HCT116 (cell line): ENCODE measurements around the gene GLRA3. TPM values are rescaled to one million over a fixed set of nuclear protein-coding genes. Genes with fewer than 3 reads are reported as not detected.

Source experiments
- ATAC-seq: fragments of 200-7000 bp; cut with Tn5 transposase; 2 replicates; pipeline ENCODE4 v1.9.1; 2020; ENCODE audit warnings: mild to moderate bottlenecking, moderate library complexity
- BruUV-seq: library from RNA; stranded (reverse); fragments of 400-500 nt; replicated peaks from 2 replicates; lab custom pipeline; 2021; lab: Mats Ljungman, UMichigan
- CTCF ChIA-PET: fragments of 300-600 bp; sonication (Branson Sonifier 250); formaldehyde crosslinking; loops from one replicate; lab custom pipeline; 2021; ENCODE audit warnings: antibody characterized with exemption; lab: Charles Lee
- POLR2A ChIA-PET: fragments of 300-600, 350-600 bp; sonication (Branson Sonifier 250); formaldehyde crosslinking; loops from one replicate; lab custom pipeline; 2021; ENCODE audit warnings: antibody characterized with exemption; lab: Charles Lee
- RAD21 ChIA-PET, 2 experiments: fragments of 300-600 bp; sonication (Branson Sonifier 250); formaldehyde crosslinking; loops; one replicate each; lab custom pipeline; 2023; ENCODE audit warnings: low total read pairs in 2 of 2; ENCODE audit not compliant: uncharacterized antibody in 2 of 2, unreplicated experiment in 2 of 2, low non-redundant PET in 1 of 2; lab: Charles Lee
- DNase-seq: peaks from one replicate; pipeline ENCODE4 v3.0.0-alpha.2; 2010; ENCODE audit warnings: low read depth, low spot score
- H2AFZ ChIP-seq: fragments of 200-600 bp; shearing (Covaris generic), sonication (generic); 2 replicates; pipeline ENCODE4 v1.6.1; 2017; ENCODE audit warnings: low read depth, mixed run types, mixed read lengths, antibody characterized with exemption, low read length; ENCODE audit not compliant: poor library complexity, severe bottlenecking
- H3K27ac ChIP-seq: 2 replicates; pipeline ENCODE4 v1.5.1; 2012; ENCODE audit warnings: low read depth, low read length
- H3K27me3 ChIP-seq: fragments of 200-600 bp; sonication (generic); 2 replicates; pipeline ENCODE4 v1.6.1; 2016; ENCODE audit warnings: mixed run types, low read length, mixed read lengths; ENCODE audit not compliant: insufficient read depth
- H3K36me3 ChIP-seq, 2 experiments: fragments of 200-500 bp in 1 of 2; fragments of 200-600 bp in 1 of 2; sonication (Bioruptor generic) in 1 of 2; sonication (generic) in 1 of 2; 2 replicates each; pipeline versions ENCODE4 v1.5.1 to v1.6.1; 2014 to 2016; ENCODE audit warnings: low read length in 2 of 2, inconsistent platforms in 1 of 2, mixed read lengths in 1 of 2, mixed run types in 1 of 2; ENCODE audit not compliant: insufficient read depth in 2 of 2, control insufficient read depth in 1 of 2
- H3K4me1 ChIP-seq, 2 experiments: fragments of 200-600 bp in 1 of 2; sonication (generic) in 1 of 2; 2 replicates each; pipeline versions ENCODE4 v1.5.1 to v1.6.1; 2012 to 2017; ENCODE audit warnings: low read length in 2 of 2, inconsistent platforms in 1 of 2, mild to moderate bottlenecking in 1 of 2, mixed read lengths in 1 of 2, mixed run types in 1 of 2, moderate library complexity in 1 of 2; ENCODE audit not compliant: insufficient read depth in 2 of 2, control insufficient read depth in 1 of 2
- H3K4me2 ChIP-seq: fragments of 200-600 bp; sonication (generic); 2 replicates; pipeline ENCODE4 v1.6.1; 2017; ENCODE audit warnings: mixed run types, low read length, mixed read lengths
- H3K4me3 ChIP-seq, 2 experiments: fragments of 200-600 bp in 1 of 2; sonication (generic) in 1 of 2; replicated peaks in 1 of 2; 2 replicates each; pipeline ENCODE4 v1.5.1; 2011 to 2016; ENCODE audit warnings: low read length in 2 of 2, control low read depth in 1 of 2, low read depth in 1 of 2, mild to moderate bottlenecking in 1 of 2, mixed read lengths in 1 of 2, mixed run types in 1 of 2
- H3K79me2 ChIP-seq: fragments of 200-600 bp; sonication (generic); 2 replicates; pipeline ENCODE4 v1.6.1; 2017; ENCODE audit warnings: mild to moderate bottlenecking, mixed run types, low read length, moderate library complexity, mixed read lengths; ENCODE audit not compliant: insufficient read depth
- H3K9ac ChIP-seq: fragments of 200-600 bp; sonication (generic); 2 replicates; pipeline ENCODE4 v1.6.1; 2016; ENCODE audit warnings: low read length, mixed read lengths
- H3K9me2 ChIP-seq: fragments of 200-600 bp; sonication (generic), shearing (Covaris generic); 2 replicates; pipeline ENCODE4 v1.6.1; 2017; ENCODE audit warnings: mixed run types, mild to moderate bottlenecking, moderate library complexity; ENCODE audit not compliant: insufficient read depth
- H3K9me3 ChIP-seq, 2 experiments: fragments of 200-500 bp in 1 of 2; fragments of 200-600 bp in 1 of 2; sonication (Bioruptor generic) in 1 of 2; sonication (generic) in 1 of 2; 2 replicates each; pipeline ENCODE4 v1.6.1; 2014 to 2017; ENCODE audit warnings: low read length in 2 of 2, mixed read lengths in 2 of 2, inconsistent platforms in 1 of 2, low read depth in 1 of 2, mild to moderate bottlenecking in 1 of 2, mixed run types in 1 of 2, moderate library complexity in 1 of 2; ENCODE audit not compliant: control insufficient read depth in 1 of 2, insufficient read depth in 1 of 2
- H4K20me1 ChIP-seq: fragments of 200-600 bp; sonication (generic), shearing (Covaris generic); 2 replicates; pipeline ENCODE4 v1.6.1; 2017; ENCODE audit warnings: mixed run types, mild to moderate bottlenecking, moderate library complexity; ENCODE audit not compliant: insufficient read depth
- CBX3 ChIP-seq: IDR thresholded peaks from 2 replicates; pipeline ENCODE4 v1.6.1; 2012; ENCODE audit warnings: low read depth
- EGR1 ChIP-seq: IDR thresholded peaks from 2 replicates; pipeline ENCODE4 v1.6.1; 2012; ENCODE audit warnings: low read depth
- ELF1 ChIP-seq: IDR thresholded peaks from 2 replicates; pipeline ENCODE4 v1.6.1; 2012; ENCODE audit warnings: low read depth, borderline replicate concordance
- EZH2 ChIP-seq: fragments of 200-600 bp; sonication (generic); IDR thresholded peaks from 2 replicates; pipeline ENCODE4 v1.6.1; 2017; ENCODE audit warnings: antibody characterized with exemption, mixed run types
- EZH2phosphoT487 ChIP-seq: fragments of 200-600 bp; IDR thresholded peaks from 2 replicates; pipeline ENCODE4 v1.6.1; 2018; ENCODE audit warnings: antibody characterized with exemption, borderline replicate concordance
- JUND ChIP-seq: IDR thresholded peaks from 2 replicates; pipeline ENCODE4 v1.6.1; 2012
- MAX ChIP-seq: IDR thresholded peaks from 2 replicates; pipeline ENCODE4 v1.6.1; 2012
- POLR2A ChIP-seq: IDR thresholded peaks from 2 replicates; pipeline ENCODE4 v1.7.0; 2011; ENCODE audit warnings: borderline replicate concordance; ENCODE audit not compliant: insufficient read depth, insufficient read length; ENCODE audit errors: extremely low read depth
- POLR2AphosphoS5 ChIP-seq: IDR thresholded peaks from 2 replicates; pipeline ENCODE4 v1.6.1; 2011; ENCODE audit warnings: mild to moderate bottlenecking, low read depth, low read length, moderate library complexity
- REST ChIP-seq: IDR thresholded peaks from 2 replicates; pipeline ENCODE4 v1.6.1; 2012; ENCODE audit warnings: low read depth
- SP1 ChIP-seq: IDR thresholded peaks from 2 replicates; pipeline ENCODE4 v1.6.1; 2012; ENCODE audit warnings: low read depth
- TCF7L2 ChIP-seq: IDR thresholded peaks from 2 replicates; pipeline ENCODE4 v1.7.0; 2011; ENCODE audit warnings: borderline replicate concordance, inconsistent platforms; ENCODE audit not compliant: insufficient read depth, insufficient read length; ENCODE audit errors: extremely low read depth
- YY1 ChIP-seq: IDR thresholded peaks from 2 replicates; pipeline ENCODE4 v1.6.1; 2011; ENCODE audit warnings: low read length, low read depth, moderate library complexity, mild to moderate bottlenecking; ENCODE audit not compliant: insufficient replicate concordance; ENCODE audit errors: extremely low read depth
- ZBTB33 ChIP-seq: IDR thresholded peaks from 2 replicates; pipeline ENCODE4 v1.6.1; 2011; ENCODE audit warnings: mild to moderate bottlenecking, low read length, moderate library complexity; ENCODE audit not compliant: insufficient replicate concordance; ENCODE audit errors: extremely low read depth
- ZFX ChIP-seq: fragments of 450-650 bp; IDR thresholded peaks from 2 replicates; pipeline ENCODE4 v1.6.1; 2017
- ZNF274 ChIP-seq: fragments of 200-500 bp; sonication (Bioruptor generic); IDR thresholded peaks from 2 replicates; pipeline ENCODE4 v1.6.1; 2014; ENCODE audit warnings: mild to moderate bottlenecking, low read depth, low read length, inconsistent platforms
- intact Hi-C: fragments of 100-400 bp; cut with micrococcal nuclease; formaldehyde crosslinking; loops from 2 replicates; pipeline ENCODE4 v1.10.0; 2022
- total RNA-seq: library from RNA; stranded (reverse); gene quantifications from one replicate; pipeline ENCODE4 v1.2.1, GENCODE V29; 2021; ENCODE audit not compliant: unreplicated experiment

The GLRA3 gene
- total RNA-seq, 1 experiment from 2014 or later, result not detected

- TF ChIP-seq REST (no peak), MAX (no peak), JUND (no peak), EGR1 (no peak), POLR2A (no peak), TCF7L2 (no peak), ZNF274 (no peak), POLR2AphosphoS5 (no peak), EZH2phosphoT487 (no peak)
These were observed 120.7 kb downstream of the GLRA3 start (continued) for GRCh38 chr4:174708381-174708780.

GRCh38 chr4:174707902-174708301, 121.1 kb downstream of the GLRA3 start:
- Histone ChIP-seq H3K9ac (no peak overlapping the region), H3K9me2 (no peaks in the 10 kb centered on the region), H3K4me2 (no peak overlapping the region), H4K20me1 (no peaks in the 10 kb centered on the region; the same call in 1 of the 2 replicates), H3K4me1 (peaks cover 0 to 6% of the 10 kb centered on the region in 2 experiments; a peak in 3 of 4 replicates), H3K4me3 (no peak overlapping the region), H3K36me3 (no peaks in the 10 kb centered on the region), H3K27ac (no peak overlapping the region), H3K27me3 (no peaks in the 10 kb centered on the region), H3K9me3 (no peaks in the 10 kb centered on the region), H2AFZ (no peak overlapping the region), H3K79me2 (no peaks in the 10 kb centered on the region)
- no peak for DNase-seq
- CTCF ChIA-PET, result no interaction called here
- intact Hi-C loops, result no loop called here
- RAD21 ChIA-PET, result no interaction called here
- TF ChIP-seq CBX3 (no peak), POLR2A (no peak), ELF1 (no peak), JUND (no peak), ZBTB33 (no peak), ZNF274 (no peak), POLR2AphosphoS5 (no peak), EZH2phosphoT487 (no peak), SP1 (no peak), MAX (no peak), TCF7L2 (no peak), YY1 (no peak), EGR1 (no peak), ZFX (no peak), EZH2 (no peak)
- ATAC-seq, result no peak
- no TSS peak for BruUV-seq
- POLR2A ChIA-PET, result no interaction called here
